ENCODE data around the gene PTP4A1.
"Not testable (repeated sequence)": the region's sequence is repeated elsewhere in the genome, so short reads cannot be mapped to it uniquely, and the experiment has no call there.

Gene PTP4A1

DNA sequence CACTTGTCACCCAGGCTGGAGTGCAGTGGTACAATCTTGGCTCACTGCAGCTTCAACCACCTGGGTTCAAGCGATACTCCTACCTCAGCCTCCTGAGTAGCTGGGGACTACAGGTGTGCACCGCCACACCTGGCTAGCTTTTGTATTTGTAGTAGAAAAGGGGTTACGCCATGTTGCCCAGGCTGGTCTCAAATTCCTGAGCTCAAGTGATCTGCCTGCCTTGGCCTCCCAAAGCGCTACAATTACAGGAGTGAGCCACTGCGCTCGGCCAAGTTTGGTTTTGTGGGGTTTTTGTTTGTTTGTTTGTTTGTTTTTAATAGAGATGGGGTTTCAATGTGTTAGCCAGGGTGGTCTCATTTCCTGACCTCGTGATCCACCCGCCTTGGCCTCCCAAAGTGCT, 12.3 kb downstream of the PTP4A1 start:
- no peak for DNase-seq

GRCh38 chr6:63585652-63586051, 13.4 kb downstream of the PTP4A1 start:
- not testable (repeated sequence) for DNase-seq

- no peak for DNase-seq
Measured at GRCh38 chr6:63589952-63590411, 17.7 kb downstream of the PTP4A1 start.

DNA sequence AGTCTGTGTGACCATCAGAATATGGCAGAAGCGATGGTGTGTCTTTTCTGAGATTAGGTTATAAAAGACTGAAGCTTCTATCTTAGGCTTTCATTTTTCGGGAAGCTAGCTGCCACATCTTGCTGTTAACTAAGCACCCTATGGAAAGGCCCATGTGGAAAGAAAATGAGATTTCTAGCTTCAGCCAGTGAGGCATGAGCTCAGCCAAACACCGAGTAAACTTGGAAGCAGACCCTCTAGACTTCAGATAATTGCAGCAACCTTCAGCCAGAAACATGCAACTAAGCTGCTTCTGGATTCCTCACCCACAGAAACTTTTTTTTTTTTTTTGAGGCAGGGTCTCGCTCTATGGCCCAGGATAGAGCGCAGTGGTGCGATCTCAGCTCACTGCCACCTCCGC, 20.6 kb downstream of the PTP4A1 start:
- no peak for DNase-seq

GRCh38 chr6:63597141-63598048, 25.1 kb downstream of the PTP4A1 start:
- no peak for DNase-seq

DNA sequence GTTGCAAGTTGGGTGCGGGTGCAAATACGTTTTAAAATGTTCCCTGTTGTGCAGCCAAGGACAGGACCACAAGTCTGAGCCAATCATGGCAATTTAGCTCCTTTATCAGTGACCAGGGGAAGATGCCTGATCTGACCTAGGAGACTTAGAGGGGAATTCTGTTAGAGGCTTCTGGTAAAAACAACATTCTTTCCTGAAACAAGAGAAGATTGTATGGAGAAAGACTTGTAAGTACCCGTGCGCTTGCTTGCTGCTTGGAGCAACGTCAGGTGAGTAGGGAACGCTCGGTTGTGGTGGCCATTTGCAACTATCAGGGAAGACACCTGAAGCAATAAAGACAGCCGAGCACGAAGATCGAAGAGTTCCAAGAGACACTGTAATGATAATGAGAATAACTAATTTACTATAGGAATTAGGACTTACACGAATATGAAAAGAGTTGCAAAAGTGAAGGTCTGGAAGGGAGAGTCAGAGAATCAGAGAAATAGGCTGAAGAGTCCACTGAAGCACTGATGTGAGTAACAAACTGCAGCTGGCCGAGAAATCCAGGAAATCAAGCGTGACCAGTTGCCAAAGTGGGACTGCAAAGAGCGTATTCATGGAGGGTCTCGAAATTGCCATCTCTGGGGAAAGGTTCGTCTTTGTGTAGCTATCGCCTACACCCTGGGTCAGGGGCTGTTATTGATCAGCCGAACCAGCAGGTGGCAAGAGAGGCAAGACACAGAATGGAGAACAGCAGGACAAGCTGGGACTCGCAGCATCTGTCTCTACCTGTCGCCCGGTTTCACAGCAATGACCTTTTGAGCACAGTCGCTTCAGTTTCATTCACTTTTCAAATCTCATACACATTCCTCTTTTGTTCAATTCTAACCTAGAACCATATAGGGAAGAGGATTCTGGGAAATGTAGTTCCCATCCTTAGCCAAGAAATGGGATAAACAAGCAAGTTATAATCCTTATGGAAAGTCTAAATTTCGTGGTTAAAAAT, 26.1 kb downstream of the PTP4A1 start:
- DNase-seq = peak; percentile 64

- DNase-seq = no peak
Measured at GRCh38 chr6:63599243-63599642, 27.0 kb downstream of the PTP4A1 start.

DNA sequence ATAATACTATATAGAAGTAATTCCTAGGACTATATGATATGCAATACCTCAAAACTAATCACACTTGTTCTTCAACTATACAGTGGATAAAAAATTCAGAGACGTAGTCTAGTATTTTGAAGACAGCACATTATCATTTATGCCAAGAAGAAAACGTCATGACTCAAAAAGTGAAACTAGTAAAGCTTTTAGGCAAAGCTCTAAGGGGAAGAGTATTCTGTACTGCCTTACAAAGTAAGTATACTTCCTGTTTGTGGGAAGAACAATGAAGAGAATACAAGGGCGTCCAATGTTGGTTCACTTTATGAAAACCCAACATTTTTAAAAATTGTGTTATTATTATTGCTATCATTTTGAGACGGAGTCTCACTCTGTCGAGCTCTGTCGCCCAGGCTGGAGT, 27.9 kb downstream of the PTP4A1 start:
- no peak for DNase-seq

- DNase-seq = no peak
Measured at GRCh38 chr6:63609231-63609630, 37.0 kb downstream of the PTP4A1 start.

- no peak for DNase-seq
Measured at GRCh38 chr6:63610944-63611343, 38.7 kb downstream of the PTP4A1 start.

DNA sequence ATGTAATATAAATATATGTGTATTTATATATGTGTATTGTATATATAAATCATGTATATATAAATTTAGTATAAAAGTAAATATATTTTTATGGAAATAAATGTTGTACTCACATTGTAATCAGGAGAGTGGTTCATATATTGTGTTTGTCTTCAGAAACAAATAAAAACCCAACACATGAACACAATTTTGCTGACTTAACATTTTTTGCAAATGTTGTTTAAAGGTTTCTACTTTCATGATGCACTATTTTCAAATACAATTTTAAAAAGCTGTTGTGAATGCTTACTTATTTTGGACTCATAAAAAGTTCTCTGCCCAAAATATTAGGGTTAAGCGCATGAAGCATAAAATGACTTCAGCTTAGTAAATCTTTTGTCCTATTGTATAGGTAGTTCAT, 39.3 kb downstream of the PTP4A1 start:
- no peak for DNase-seq

GRCh38 chr6:63615590-63615989, 43.3 kb downstream of the PTP4A1 start:
- DNase-seq = no peak

Measured in stimulated activated naive CD4-positive, alpha-beta T cell treated with Interleukin-2 at 50 U/mL for 16 hours (primary cell).